CD4-positive, alpha-beta T cell treated with Interleukin-21 for 1 hour (primary cell): ENCODE results near the gene OR2W1.
A peak's percentile ranks its signal among the peaks of the same experiment; 100 is the strongest.

ENCODE experiments used
- DNase-seq: peaks from one replicate; pipeline ENCODE4 v3.0.0-alpha.2; 2020

Gene OR2W1

GRCh38 chr6:29045075-29045474, at the start of gene OR2W1:
Gene OR2W1 (minus strand): TSS chr6:29045175. CDS start chr6:29045175, 0 bp downstream.
- no peak for DNase-seq

- DNase-seq, result no peak
Observed at GRCh38 chr6:29092957-29093356, 48.0 kb upstream of the OR2W1 start.

GRCh38 chr6:29087213-29087612, 42.2 kb upstream of the OR2W1 start, which contains the start of gene OR2B3:
Gene OR2B3 (minus strand): TSS chr6:29087313. CDS start chr6:29087248, 65 bp downstream.
- DNase-seq, result no peak

- no peak for DNase-seq
Observed at GRCh38 chr6:29082457-29082856, 37.5 kb upstream of the OR2W1 start.

- DNase-seq, result no peak
Observed at GRCh38 chr6:29081312-29081711, 36.3 kb upstream of the OR2W1 start.

GRCh38 chr6:29079203-29079602, 34.2 kb upstream of the OR2W1 start:
- DNase-seq, result no peak

GRCh38 chr6:29071831-29072723, 27.1 kb upstream of the OR2W1 start:
- peak; percentile 2 for DNase-seq

- DNase-seq, result no peak
Observed at GRCh38 chr6:29051680-29052079, 6.7 kb upstream of the OR2W1 start.

GRCh38 chr6:29035951-29036350, 9.0 kb downstream of the OR2W1 start:
- DNase-seq, result no peak

- no peak for DNase-seq
Observed at GRCh38 chr6:29028821-29029220, 16.2 kb downstream of the OR2W1 start.

- DNase-seq, result no peak
Observed at GRCh38 chr6:29025927-29026585, 18.9 kb downstream of the OR2W1 start.

GRCh38 chr6:29021434-29021833, 23.5 kb downstream of the OR2W1 start:
- no peak for DNase-seq

- no peak for DNase-seq
Observed at GRCh38 chr6:29019629-29020028, 25.3 kb downstream of the OR2W1 start.

- no peak for DNase-seq
Observed at GRCh38 chr6:29017428-29017802, 27.6 kb downstream of the OR2W1 start.

- DNase-seq, result peak; percentile 87
Observed at GRCh38 chr6:29016559-29017427, 28.2 kb downstream of the OR2W1 start.

- no peak for DNase-seq
Observed at GRCh38 chr6:29014729-29015608, 30.0 kb downstream of the OR2W1 start.

GRCh38 chr6:29011276-29011734, 33.7 kb downstream of the OR2W1 start:
- DNase-seq, result peak; percentile 49

GRCh38 chr6:29009358-29009757, 35.6 kb downstream of the OR2W1 start:
- no peak for DNase-seq

- DNase-seq, result no peak
Observed at GRCh38 chr6:29008089-29008488, 36.9 kb downstream of the OR2W1 start.

- DNase-seq, result peak; percentile 57
Observed at GRCh38 chr6:29005183-29005885, 39.6 kb downstream of the OR2W1 start, which contains the start of gene ZNF311. Gene ZNF311 (minus strand): TSS chr6:29005315. CDS start chr6:29003954, 1,361 bp downstream.

- DNase-seq, result no peak
Observed at GRCh38 chr6:28996844-28997510, 48.0 kb downstream of the OR2W1 start.
